ENCODE results near the gene YAF2. TPM values are rescaled to one million over a fixed set of nuclear protein-coding genes. Genes with fewer than 3 reads are reported as not detected.

Gene YAF2
- total RNA-seq, 2 donors from 2014 or later = 18.4 to 24.4 TPM

DNA sequence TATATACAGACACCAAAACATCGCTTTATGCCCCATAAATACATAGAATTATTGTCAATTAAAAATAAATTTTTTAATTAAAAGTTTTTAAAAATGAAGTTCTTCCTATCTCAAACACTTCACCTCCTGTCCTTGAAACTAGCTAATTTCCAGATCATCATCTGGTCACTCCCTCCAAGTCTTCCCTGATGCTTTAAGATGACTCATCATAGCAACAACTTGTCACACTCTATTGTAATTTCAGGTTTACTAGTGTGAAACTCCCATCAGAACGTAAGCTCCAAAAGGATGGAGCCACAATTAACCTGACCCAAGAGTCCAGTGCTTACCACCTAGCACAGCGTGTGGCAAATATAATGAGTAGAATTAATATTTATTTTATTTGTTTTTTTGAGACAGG is 109.7 kb downstream of the YAF2 start:
- no peaks in the 10 kb centered on the region for H3K36me3 ChIP-seq
- H3K9me3 ChIP-seq = no peaks in the 10 kb centered on the region
- no peak for TF ChIP-seq CTCF (IDR thresholded peaks at IDR 0.05)
- no peaks in the 10 kb centered on the region for H3K4me1 ChIP-seq
- H3K27ac ChIP-seq = no peak overlapping the region
- no peaks in the 10 kb centered on the region for H3K27me3 ChIP-seq
- no peak overlapping the region for H3K9ac ChIP-seq (ENCODE audit: low read depth in 2 of 2, low read length in 2 of 2)
- intact Hi-C loops (cut with DNase I) = no loop called here
- H3K4me3 ChIP-seq = no peak overlapping the region
- DNase-seq = no peak

DNA sequence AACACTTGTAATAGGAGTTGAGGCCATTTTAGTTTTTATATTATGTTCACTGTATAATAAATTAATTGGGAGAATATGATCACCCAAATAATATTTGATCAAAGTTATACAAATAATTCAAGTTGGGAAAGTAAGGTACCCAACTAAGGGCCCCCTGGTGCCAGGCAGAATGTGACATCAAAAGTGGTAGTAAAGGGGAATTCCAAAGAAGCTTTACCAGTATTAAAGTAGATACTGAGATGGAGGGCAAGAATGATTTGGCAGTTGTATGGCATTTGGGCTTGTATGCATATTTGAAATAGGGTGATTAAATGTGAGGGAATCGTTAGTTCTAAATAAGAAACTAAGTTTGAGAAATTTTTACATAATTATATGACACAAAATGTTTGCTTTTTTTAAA is 111.1 kb downstream of the YAF2 start:
- DNase-seq = no peak
- intact Hi-C loops (cut with DNase I) = no loop called here
- H3K27ac ChIP-seq = no peak overlapping the region

DNA sequence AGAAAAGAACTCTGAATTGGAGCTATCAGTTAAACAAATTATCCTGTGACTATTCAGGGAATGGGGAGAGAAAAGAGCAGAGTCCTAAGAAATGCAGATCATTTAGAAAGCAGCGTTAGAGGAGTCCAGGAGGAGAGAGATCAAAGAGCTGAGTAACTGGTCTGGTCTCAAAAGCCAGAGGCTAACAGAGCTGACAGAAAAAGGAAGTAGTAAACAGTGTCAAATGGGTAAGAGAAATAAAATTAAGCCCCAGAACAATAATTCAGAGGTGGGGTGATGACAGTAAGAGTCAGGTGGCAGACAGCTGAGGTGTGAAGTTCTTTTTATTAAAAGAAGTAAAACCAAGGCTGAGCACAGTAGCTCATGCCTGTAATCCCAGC is 112.7 kb downstream of the YAF2 start:
- Histone ChIP-seq H3K4me3 (no peak overlapping the region), H3K9me3 (no peaks in the 10 kb centered on the region), H3K4me1 (no peaks in the 10 kb centered on the region), H3K27me3 (no peaks in the 10 kb centered on the region), H3K36me3 (no peaks in the 10 kb centered on the region), H3K9ac (ENCODE audit: low read depth in 2 of 2, low read length in 2 of 2) (no peak overlapping the region), H3K27ac (no peak overlapping the region)
- TF ChIP-seq CTCF (IDR thresholded peaks at IDR 0.05) = no peak
- intact Hi-C loops (cut with DNase I) = no loop called here
- DNase-seq = no peak

More for the DNA sequence above, 111.1 kb downstream of the YAF2 start:
- no peak for TF ChIP-seq CTCF (IDR thresholded peaks at IDR 0.05)
- H3K9me3 ChIP-seq = no peaks in the 10 kb centered on the region
- H3K4me3 ChIP-seq = no peak overlapping the region
- no peaks in the 10 kb centered on the region for H3K36me3 ChIP-seq
- H3K4me1 ChIP-seq = no peaks in the 10 kb centered on the region
- H3K9ac ChIP-seq (ENCODE audit: low read depth in 2 of 2, low read length in 2 of 2) = no peak overlapping the region
- H3K27me3 ChIP-seq = no peaks in the 10 kb centered on the region

- no peaks in the 10 kb centered on the region for H3K36me3 ChIP-seq
- H3K4me3 ChIP-seq = no peak overlapping the region
- H3K27ac ChIP-seq = no peak overlapping the region
- no peak for DNase-seq
- no peak for TF ChIP-seq CTCF (IDR thresholded peaks at IDR 0.05)
- no peak overlapping the region for H3K9ac ChIP-seq (ENCODE audit: low read depth in 2 of 2, low read length in 2 of 2)
- no peaks in the 10 kb centered on the region for H3K4me1 ChIP-seq
- H3K9me3 ChIP-seq = no peaks in the 10 kb centered on the region
- intact Hi-C loops (cut with DNase I) = no loop called here
- no peaks in the 10 kb centered on the region for H3K27me3 ChIP-seq
These were observed 113.2 kb downstream of the YAF2 start for GRCh38 chr12:42124764-42125387.

- no peaks in the 10 kb centered on the region for H3K4me1 ChIP-seq
- TF ChIP-seq CTCF (IDR thresholded peaks at IDR 0.05) = no peak
- no peak overlapping the region for H3K27ac ChIP-seq
- H3K9me3 ChIP-seq = no peaks in the 10 kb centered on the region
- no peak for DNase-seq
- H3K9ac ChIP-seq (ENCODE audit: low read depth in 2 of 2, low read length in 2 of 2) = no peak overlapping the region
- intact Hi-C loops (cut with DNase I) = no loop called here
- no peaks in the 10 kb centered on the region for H3K27me3 ChIP-seq
- H3K4me3 ChIP-seq = no peak overlapping the region
- H3K36me3 ChIP-seq = no peaks in the 10 kb centered on the region
These were observed 118.9 kb downstream of the YAF2 start for GRCh38 chr12:42119085-42119633.
